CD4-positive, CD25-positive, alpha-beta regulatory T cell (primary cell): ENCODE measurements around the gene CELF2. TPM values are rescaled to one million over a fixed set of nuclear protein-coding genes. Genes with fewer than 3 reads are reported as not detected.

Experiments used
- ATAC-seq, 2 donors: fragments of 150-1000 bp; cut with Tn5 transposase; one replicate each; pipeline ENCODE4 v1.10.0; 2021; ENCODE audit warnings: low read depth in 2 of 2, moderate number of reproducible peaks in 2 of 2, moderate library complexity in 1 of 2
- DNase-seq, 3 donors: peaks; one replicate each; pipeline versions ENCODE4 v3.0.0 to v3.0.0-alpha.2; 2012 to 2022; ENCODE audit warnings: mixed read lengths in 1 of 3
- H3K27ac ChIP-seq: one replicate; pipeline ENCODE4 v1.7.0; 2013; ENCODE audit warnings: mild to moderate bottlenecking, low read length; ENCODE audit not compliant: insufficient read depth, poor library complexity, severe bottlenecking
- H3K27me3 ChIP-seq: one replicate; pipeline ENCODE4 v1.7.0; 2013; ENCODE audit warnings: low read length; ENCODE audit not compliant: control insufficient read depth, insufficient read depth
- H3K36me3 ChIP-seq: one replicate; pipeline ENCODE4 v1.7.0; 2013; ENCODE audit warnings: mild to moderate bottlenecking, low read length, moderate library complexity; ENCODE audit not compliant: control insufficient read depth, insufficient read depth
- H3K4me1 ChIP-seq: 2 replicates; pipeline ENCODE4 v1.7.0; 2013; ENCODE audit warnings: mild to moderate bottlenecking, low read length; ENCODE audit not compliant: insufficient read depth, control insufficient read depth, poor library complexity, severe bottlenecking
- H3K4me3 ChIP-seq: one replicate; pipeline ENCODE4 v1.7.0; 2013; ENCODE audit warnings: low read depth, mild to moderate bottlenecking, low read length, moderate library complexity
- H3K9me3 ChIP-seq, 2 experiments: 1 replicate in 1 of 2; 2 replicates in 1 of 2; pipeline ENCODE4 v1.7.0; 2013; ENCODE audit warnings: low read length in 2 of 2, mild to moderate bottlenecking in 1 of 2, moderate library complexity in 1 of 2; ENCODE audit not compliant: control insufficient read depth in 2 of 2
- H3K27ac Mint-ChIP-seq, 3 donors: one replicate each; pipeline ENCODE4 v1.8.0; 2020 to 2022; ENCODE audit warnings: mild to moderate bottlenecking in 3 of 3, mixed read lengths in 3 of 3, moderate library complexity in 2 of 3
- H3K27me3 Mint-ChIP-seq: one replicate; pipeline ENCODE4 v1.8.0; 2022; ENCODE audit warnings: mild to moderate bottlenecking, mixed read lengths
- H3K36me3 Mint-ChIP-seq: one replicate; pipeline ENCODE4 v1.8.0; 2020; ENCODE audit warnings: mixed read lengths
- H3K4me1 Mint-ChIP-seq, 4 donors: one replicate each; pipeline ENCODE4 v1.8.0; 2020 to 2022; ENCODE audit warnings: mixed read lengths in 4 of 4, mild to moderate bottlenecking in 1 of 4
- H3K4me3 Mint-ChIP-seq, 4 donors: one replicate each; pipeline ENCODE4 v1.8.0; 2020 to 2022; ENCODE audit warnings: mild to moderate bottlenecking in 4 of 4, mixed read lengths in 4 of 4, moderate library complexity in 3 of 4
- H3K9me3 Mint-ChIP-seq, 7 donors: one replicate each; pipeline ENCODE4 v1.8.0; 2020 to 2022; ENCODE audit warnings: mixed read lengths in 7 of 7, mild to moderate bottlenecking in 3 of 7, moderate library complexity in 2 of 7
- polyA plus RNA-seq, 4 donors: library from polyadenylated mRNA; unstranded; fragments of 300-500 nt; fragmentation: Illumina TruSeq; gene quantifications; one replicate each; pipeline ENCODE4 v1.2.3, GENCODE V29; 2021
- total RNA-seq: library from RNA; stranded (reverse); gene quantifications from one replicate; pipeline ENCODE4 v1.2.3, GENCODE V29; 2022

The CELF2 gene
- total and polyA plus RNA-seq, 5 donors from 2014 or later: 117 to 230 (median 150) TPM

DNA sequence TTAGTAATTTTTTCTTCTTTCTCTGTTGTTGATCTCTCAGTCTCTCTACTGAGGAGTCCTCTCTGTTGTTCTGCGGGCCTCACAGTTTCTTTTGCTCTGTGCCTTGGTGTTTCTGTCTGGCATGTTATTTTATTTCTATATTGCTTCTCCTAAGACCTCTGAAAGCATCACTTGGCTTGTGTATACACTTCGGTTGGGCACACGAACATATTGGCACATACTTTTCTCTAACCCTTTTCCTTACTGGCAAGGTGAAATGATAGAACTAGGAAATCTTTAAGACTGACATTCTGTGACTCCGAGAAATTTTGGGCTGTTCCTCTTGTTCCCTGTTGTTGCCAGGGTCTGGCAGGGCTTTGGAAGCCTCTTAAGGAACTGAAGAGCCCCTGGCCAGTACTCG, 148.9 kb downstream of the CELF2 start:
- H3K4me3 ChIP-seq: peak overlapping the region; percentile 99

DNA sequence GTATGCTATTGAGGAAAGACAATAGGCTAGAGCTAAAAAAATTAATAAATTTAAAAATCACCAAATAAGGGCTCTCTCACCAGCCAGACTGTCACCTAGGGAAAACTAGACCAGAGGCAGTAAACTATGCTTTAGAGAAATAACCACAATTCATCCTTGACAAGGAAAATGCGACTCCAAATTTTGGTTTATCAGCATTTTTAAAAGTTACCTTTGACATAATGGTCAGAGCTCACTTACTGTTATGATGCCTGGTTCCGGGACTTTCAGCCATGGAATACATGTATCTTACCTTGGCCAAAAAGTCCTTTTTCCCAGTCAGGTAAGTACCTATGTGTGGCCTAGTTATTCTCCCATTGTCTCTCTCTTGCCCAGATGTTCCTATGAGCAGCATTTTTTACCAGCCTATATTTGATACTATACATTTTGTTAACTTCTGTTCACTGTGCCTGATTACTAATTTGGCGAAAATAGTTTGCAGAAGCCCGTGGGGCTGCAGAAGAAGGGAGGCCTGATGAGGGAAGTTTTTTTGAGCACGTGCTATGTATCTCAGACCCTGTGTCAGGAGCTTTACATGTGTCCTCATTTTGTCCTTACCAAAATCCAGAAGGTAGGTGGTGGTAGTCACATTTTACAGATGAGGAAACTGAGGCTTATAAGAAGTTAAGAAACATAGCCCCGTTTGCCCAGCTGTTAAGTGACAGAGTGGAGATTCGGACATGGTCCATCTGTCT, 149.7 kb downstream of the CELF2 start:
- peak overlapping the region in 1 of 3 donors; percentile 93 for H3K27ac Mint-ChIP-seq
- no peak overlapping the region for H3K4me3 Mint-ChIP-seq
- Histone ChIP-seq H3K9me3 (no peaks in the 10 kb centered on the region), H3K27ac (peak overlapping the region; percentile 93), H3K4me1 (peaks cover 75% of the 10 kb centered on the region), H3K36me3 (peaks cover 20% of the 10 kb centered on the region), H3K27me3 (no peaks in the 10 kb centered on the region), H3K4me3 (peak overlapping the region; percentile 99)
- no peaks in the 10 kb centered on the region for H3K9me3 Mint-ChIP-seq
- H3K27me3 Mint-ChIP-seq: no peaks in the 10 kb centered on the region
- H3K4me1 Mint-ChIP-seq: peaks cover 10 to 29% (median 19%) of the 10 kb centered on the region in 4 donors
- ATAC-seq (no peak), DNase-seq (no peak)
- peaks cover 16% of the 10 kb centered on the region for H3K36me3 Mint-ChIP-seq

More for the DNA sequence above, 148.9 kb downstream of the CELF2 start:
- peaks cover 15% of the 10 kb centered on the region for H3K36me3 Mint-ChIP-seq
- H3K4me1 Mint-ChIP-seq: peaks cover 8 to 36% (median 26%) of the 10 kb centered on the region in 4 donors
- H3K4me1 ChIP-seq: peaks cover 75% of the 10 kb centered on the region
- no peaks in the 10 kb centered on the region for H3K27me3 Mint-ChIP-seq
- ATAC-seq: no peak
- H3K27ac ChIP-seq: peak overlapping the region; percentile 93
- no peak overlapping the region for H3K4me3 Mint-ChIP-seq
- peaks cover 12% of the 10 kb centered on the region for H3K36me3 ChIP-seq
- no peak for DNase-seq
- no peaks in the 10 kb centered on the region for H3K9me3 ChIP-seq
- H3K9me3 Mint-ChIP-seq: no peaks in the 10 kb centered on the region
- peak overlapping the region in 1 of 3 donors; percentile 93 for H3K27ac Mint-ChIP-seq
- H3K27me3 ChIP-seq: no peaks in the 10 kb centered on the region

DNA sequence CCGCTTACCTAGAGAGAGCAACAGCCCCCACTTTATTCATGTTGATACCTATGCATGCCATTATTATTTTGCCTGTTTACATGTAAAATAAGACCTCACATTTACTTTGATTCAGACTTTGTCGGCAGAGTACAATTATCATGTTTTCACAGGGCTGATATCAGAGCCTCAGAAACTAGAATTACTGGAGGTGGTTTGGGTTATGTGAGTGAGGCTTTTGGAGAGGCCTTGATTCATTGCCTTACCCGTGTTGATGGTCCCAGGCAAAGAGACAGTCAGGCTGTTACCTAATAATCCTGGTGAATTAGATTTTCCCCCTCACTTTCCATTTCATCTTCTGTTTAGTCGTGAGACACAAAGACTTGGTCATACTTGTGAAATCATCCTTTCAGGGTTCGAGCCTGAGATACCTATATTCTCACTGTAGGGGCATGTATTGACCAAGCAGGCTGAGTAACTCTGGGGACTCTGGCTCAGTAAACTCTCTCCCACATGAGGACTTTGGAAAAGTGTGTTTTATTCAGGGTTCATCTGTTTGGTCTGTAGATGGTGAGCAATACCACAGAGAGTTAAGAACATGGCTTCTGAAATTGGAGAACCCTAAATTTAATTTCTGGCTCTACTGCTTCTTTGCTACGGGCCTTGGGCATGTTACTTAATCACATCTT, 150.9 kb downstream of the CELF2 start:
- peaks cover 75% of the 10 kb centered on the region for H3K4me1 ChIP-seq

DNA sequence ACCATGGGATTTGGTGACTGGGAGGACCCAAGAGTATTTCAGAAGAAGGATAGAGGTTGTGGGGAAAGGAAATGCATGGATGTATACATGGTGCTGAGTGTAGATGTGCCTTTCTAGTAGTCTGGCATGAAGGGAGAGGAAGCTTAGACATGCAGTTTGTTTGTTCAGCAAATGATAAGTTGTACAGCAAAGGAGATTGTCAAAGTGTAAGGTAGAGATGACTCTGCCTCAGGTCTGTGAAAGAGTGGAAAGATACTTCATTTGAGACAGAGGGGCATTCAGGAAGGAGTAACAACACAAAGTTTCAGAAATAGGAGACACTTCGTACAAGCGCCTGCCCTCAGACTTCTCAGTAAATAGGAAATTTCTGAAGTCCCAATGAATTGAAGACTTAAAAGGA, 152.3 kb downstream of the CELF2 start:
- ATAC-seq: no peak
- H3K36me3 ChIP-seq: peaks cover 38% of the 10 kb centered on the region
- H3K4me1 ChIP-seq: peaks cover 78% of the 10 kb centered on the region
- H3K4me3 Mint-ChIP-seq: no peak overlapping the region
- peak overlapping the region; percentile 99 for H3K4me3 ChIP-seq
- no peak for DNase-seq
- H3K27me3 Mint-ChIP-seq: no peaks in the 10 kb centered on the region
- H3K4me1 Mint-ChIP-seq: peaks cover 0 to 39% (median 20%) of the 10 kb centered on the region in 4 donors
- H3K27ac Mint-ChIP-seq: no peak overlapping the region
- H3K36me3 Mint-ChIP-seq: peaks cover 39% of the 10 kb centered on the region
- no peaks in the 10 kb centered on the region for H3K27me3 ChIP-seq
- no peaks in the 10 kb centered on the region for H3K9me3 Mint-ChIP-seq
- H3K9me3 ChIP-seq: no peaks in the 10 kb centered on the region
- H3K27ac ChIP-seq: peak overlapping the region; percentile 93

More for the DNA sequence above, 150.9 kb downstream of the CELF2 start:
- Mint-ChIP-seq H3K9me3 (no peaks in the 10 kb centered on the region), H3K36me3 (peaks cover 28% of the 10 kb centered on the region), H3K4me1 (peaks cover 6 to 31% (median 13%) of the 10 kb centered on the region in 4 donors), H3K4me3 (no peak overlapping the region), H3K27me3 (no peaks in the 10 kb centered on the region), H3K27ac (no peak overlapping the region)
- no peaks in the 10 kb centered on the region for H3K9me3 ChIP-seq
- H3K27ac ChIP-seq: peak overlapping the region; percentile 93
- H3K27me3 ChIP-seq: no peaks in the 10 kb centered on the region
- DNase-seq (no peak), ATAC-seq (no peak)
- H3K36me3 ChIP-seq: peaks cover 30% of the 10 kb centered on the region
- peak overlapping the region; percentile 99 for H3K4me3 ChIP-seq

DNA sequence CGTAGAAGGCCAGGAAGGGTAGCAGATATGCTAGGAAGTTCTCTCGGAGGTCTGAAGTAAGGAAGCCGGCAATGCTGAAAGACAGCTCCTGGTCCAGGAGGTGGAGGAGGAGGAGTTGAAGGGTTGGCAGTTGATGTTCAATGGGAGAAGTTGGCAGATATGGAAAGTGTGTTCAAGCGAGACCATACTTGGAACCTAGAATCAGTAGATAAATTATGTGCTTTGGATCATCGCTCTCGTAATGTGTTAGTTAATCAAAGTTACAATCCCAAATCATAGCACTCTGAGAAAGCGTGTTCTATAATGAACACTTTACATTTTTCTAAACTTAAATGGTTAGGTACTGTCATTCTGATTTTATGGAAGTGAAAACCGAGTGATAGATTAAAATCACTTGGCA, 152.9 kb downstream of the CELF2 start:
- Histone ChIP-seq H3K36me3 (peaks cover 38% of the 10 kb centered on the region), H3K4me1 (peaks cover 84% of the 10 kb centered on the region), H3K27me3 (no peaks in the 10 kb centered on the region), H3K9me3 (no peaks in the 10 kb centered on the region), H3K4me3 (peak overlapping the region; percentile 99), H3K27ac (peak overlapping the region; percentile 93)
- Mint-ChIP-seq H3K27ac (no peak overlapping the region), H3K36me3 (peaks cover 45% of the 10 kb centered on the region), H3K4me1 (peaks cover 0 to 45% (median 24%) of the 10 kb centered on the region in 4 donors), H3K4me3 (no peak overlapping the region), H3K9me3 (no peaks in the 10 kb centered on the region), H3K27me3 (no peaks in the 10 kb centered on the region)
- no peak for ATAC-seq
- DNase-seq: no peak

DNA sequence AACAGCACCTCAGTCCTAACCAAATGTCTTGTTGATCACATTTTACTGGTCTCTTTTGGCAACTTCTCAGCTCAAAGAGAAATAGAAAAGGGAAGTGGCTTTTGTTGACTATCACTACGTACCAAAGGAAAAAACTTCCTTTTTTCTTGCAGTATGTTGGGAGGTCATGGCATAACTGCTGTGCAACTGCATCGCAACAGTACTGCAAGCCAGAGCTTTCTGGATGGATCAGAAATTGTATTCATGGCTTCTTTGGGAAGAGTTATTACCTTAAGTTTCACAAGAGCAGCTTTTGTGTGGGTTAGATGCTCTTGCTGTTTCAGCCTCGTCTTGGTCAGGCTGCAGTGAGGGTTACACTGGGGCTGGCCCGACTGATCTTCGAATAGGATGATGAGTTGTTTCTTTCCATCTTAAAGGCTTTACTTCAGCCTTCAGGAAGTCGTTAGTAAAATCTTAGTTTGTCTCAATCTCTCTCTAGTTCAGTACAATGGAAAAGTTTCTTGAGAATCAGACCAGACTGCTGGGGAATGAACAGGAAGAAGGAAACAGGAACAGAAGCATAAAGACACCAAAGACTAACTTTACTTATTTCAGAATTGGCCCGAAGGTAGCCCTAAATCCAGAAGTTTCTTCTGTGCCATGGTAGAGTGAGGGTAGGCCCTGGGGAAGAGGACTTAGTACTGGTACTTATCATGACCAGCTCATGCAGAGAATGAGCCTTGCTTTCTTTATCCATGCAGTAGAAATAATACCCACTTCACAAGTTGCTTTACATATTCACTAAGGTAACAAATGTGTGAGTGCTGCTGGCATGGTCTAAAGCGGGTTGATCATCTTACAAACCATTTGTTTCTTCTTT, 153.6 kb downstream of the CELF2 start:
- Mint-ChIP-seq H3K4me3 (no peak overlapping the region), H3K27me3 (no peaks in the 10 kb centered on the region), H3K36me3 (peaks cover 48% of the 10 kb centered on the region), H3K27ac (no peak overlapping the region), H3K9me3 (no peaks in the 10 kb centered on the region), H3K4me1 (peaks cover 0 to 51% (median 30%) of the 10 kb centered on the region in 4 donors)
- H3K4me3 ChIP-seq: peak overlapping the region; percentile 99
- no peaks in the 10 kb centered on the region for H3K27me3 ChIP-seq
- peaks cover 38% of the 10 kb centered on the region for H3K36me3 ChIP-seq
- peaks cover 90% of the 10 kb centered on the region for H3K4me1 ChIP-seq
- H3K27ac ChIP-seq: peak overlapping the region; percentile 93
- ATAC-seq: no peak
- no peak for DNase-seq
- H3K9me3 ChIP-seq: no peaks in the 10 kb centered on the region

DNA sequence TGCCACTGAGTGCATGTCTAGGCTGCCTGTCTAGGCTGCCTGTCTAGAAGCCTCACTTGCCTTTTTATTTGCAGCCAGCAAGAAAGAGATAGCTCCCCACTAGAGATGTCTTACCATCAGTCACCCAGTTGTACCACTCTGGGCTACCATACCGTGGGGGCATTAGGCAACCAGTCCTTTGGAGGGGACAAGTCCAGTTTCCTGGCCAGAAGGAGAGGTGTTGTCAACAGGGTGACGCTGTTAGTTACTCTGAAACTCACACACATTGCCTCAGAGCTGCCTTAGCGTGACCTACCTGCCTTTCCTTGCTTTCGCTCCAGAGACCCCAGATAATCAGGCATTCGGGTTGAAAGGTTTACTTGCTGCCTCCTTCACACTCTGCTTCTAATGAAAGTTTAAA, 155.4 kb downstream of the CELF2 start:
- no peaks in the 10 kb centered on the region for H3K9me3 ChIP-seq
- H3K4me3 ChIP-seq: peak overlapping the region; percentile 99
- Mint-ChIP-seq H3K36me3 (peaks cover 36% of the 10 kb centered on the region), H3K27ac (peak overlapping the region in 2 of 3 donors; percentile 84 to 99), H3K27me3 (no peaks in the 10 kb centered on the region), H3K4me1 (peaks cover 0 to 60% (median 39%) of the 10 kb centered on the region in 4 donors), H3K9me3 (no peaks in the 10 kb centered on the region), H3K4me3 (no peak overlapping the region)
- H3K27ac ChIP-seq: peak overlapping the region; percentile 89
- ATAC-seq (peak in 1 of 2 donors; percentile 8), DNase-seq (no peak)
- peaks cover 99% of the 10 kb centered on the region for H3K4me1 ChIP-seq
- no peaks in the 10 kb centered on the region for H3K27me3 ChIP-seq
- peaks cover 29% of the 10 kb centered on the region for H3K36me3 ChIP-seq
